HepG2 (cell line): Measurements from ENCODE around the gene ENO3. TPM values are rescaled to one million over a fixed set of nuclear protein-coding genes. Genes with fewer than 3 reads are reported as not detected.
A peak's percentile ranks its signal among the peaks of the same experiment; 100 is the strongest.

ENCODE experiments used
- CEBPG ChIP-seq: IDR thresholded peaks from 2 replicates; pipeline ENCODE4 v1.6.1; 2016
- FOSL2 ChIP-seq: sonication (generic); formaldehyde crosslinking; IDR thresholded peaks from 2 replicates; pipeline ENCODE4 v1.4.0; 2020; ENCODE audit warnings: missing genetic modification reagents
- KMT2A ChIP-seq: sonication (generic); formaldehyde crosslinking; IDR thresholded peaks from 2 replicates; pipeline ENCODE4 v1.4.0; 2020; ENCODE audit warnings: missing genetic modification reagents
- KMT2B ChIP-seq: IDR thresholded peaks from 2 replicates; pipeline ENCODE4 v1.6.1; 2016; ENCODE audit warnings: missing genetic modification reagents, missing compliant biosample characterization
- RFXAP ChIP-seq: sonication (generic); formaldehyde crosslinking; IDR thresholded peaks from 2 replicates; pipeline ENCODE4 v1.4.0; 2020; ENCODE audit warnings: missing genetic modification reagents, borderline replicate concordance
- SAFB2 ChIP-seq: sonication (generic); formaldehyde crosslinking; IDR thresholded peaks from 2 replicates; pipeline ENCODE4 v1.5.1; 2020; ENCODE audit warnings: missing genetic modification reagents, low read depth, mild to moderate bottlenecking, borderline replicate concordance
- SP4 ChIP-seq: sonication (generic); formaldehyde crosslinking; IDR thresholded peaks from 2 replicates; pipeline ENCODE4 v1.8.1; 2023; ENCODE audit warnings: mild to moderate bottlenecking, missing genetic modification reagents
- STAG1 ChIP-seq: sonication (generic); formaldehyde crosslinking; IDR thresholded peaks from 2 replicates; pipeline ENCODE4 v1.4.0; 2020; ENCODE audit warnings: missing genetic modification reagents
- ZBTB38 ChIP-seq: sonication (generic); formaldehyde crosslinking; IDR thresholded peaks from 2 replicates; pipeline ENCODE4 v1.5.1; 2020; ENCODE audit warnings: mild to moderate bottlenecking, missing genetic modification reagents
- ZFY ChIP-seq: sonication (generic); formaldehyde crosslinking; IDR thresholded peaks from 2 replicates; pipeline ENCODE4 v1.4.0; 2020; ENCODE audit warnings: missing genetic modification reagents
- ZNF749 ChIP-seq: sonication (generic); formaldehyde crosslinking; IDR thresholded peaks from 2 replicates; pipeline ENCODE4 v1.8.0; 2022; ENCODE audit warnings: mild to moderate bottlenecking, missing genetic modification reagents, moderate library complexity, borderline replicate concordance
- ZNF883 ChIP-seq: sonication (generic); formaldehyde crosslinking; IDR thresholded peaks from 2 replicates; pipeline ENCODE4 v1.5.1; 2020; ENCODE audit warnings: mild to moderate bottlenecking, missing genetic modification reagents; ENCODE audit errors: not compliant biosample characterization
- polyA plus RNA-seq, 8 experiments: library from polyadenylated mRNA; depleted of rRNA in 3 of 8; stranded (reverse) in 7 of 8; unstranded in 1 of 8; fragments of >200 nt; fragmentation: Illumina TruSeq in 4 of 8; extraction: Trizol in 4 of 8; gene quantifications; 2 replicates each; pipeline versions ENCODE4 v1.2.1 to v1.2.3, GENCODE V29; 2011 to 2016; ENCODE audit warnings: low read depth in 4 of 8, missing spikeins in 1 of 8, mixed read lengths in 1 of 8; ENCODE audit not compliant: insufficient read depth in 1 of 8
- total RNA-seq, 5 experiments: library from RNA; depleted of rRNA; stranded (reverse); fragments of >200 nt; fragmentation: Illumina TruSeq; extraction: Trizol; gene quantifications; 2 replicates each; pipeline ENCODE4 v1.2.3, GENCODE V29; 2016; ENCODE audit warnings: low read depth in 1 of 5
- TF ChIP-seq, protein P1 (sequence below): sonication (generic); formaldehyde crosslinking; IDR thresholded peaks from 2 replicates; pipeline ENCODE4 v1.4.0; 2020; ENCODE audit warnings: mild to moderate bottlenecking, missing genetic modification reagents
- TF ChIP-seq, protein P2 (sequence below), 2 experiments: sonication (generic) in 1 of 2; formaldehyde crosslinking in 1 of 2; IDR thresholded peaks; 2 replicates each; pipeline versions ENCODE4 v1.4.0 to v1.6.1; 2018 to 2020; ENCODE audit warnings: missing genetic modification reagents in 2 of 2, borderline replicate concordance in 1 of 2, low read depth in 1 of 2, mild to moderate bottlenecking in 1 of 2, missing biosample characterization in 1 of 2
- TF ChIP-seq, protein P3 (sequence below): sonication (generic); formaldehyde crosslinking; IDR thresholded peaks from 2 replicates; pipeline ENCODE4 v1.4.0; 2020; ENCODE audit warnings: missing genetic modification reagents; ENCODE audit errors: not compliant biosample characterization
- TF ChIP-seq, protein P4 (sequence below): sonication (generic); formaldehyde crosslinking; IDR thresholded peaks from 2 replicates; pipeline ENCODE4 v1.5.0; 2020; ENCODE audit warnings: mild to moderate bottlenecking, missing genetic modification reagents, borderline replicate concordance
- TF ChIP-seq, protein P5 (sequence below): sonication (generic); formaldehyde crosslinking; IDR thresholded peaks from 2 replicates; pipeline ENCODE4 v1.4.0; 2020; ENCODE audit warnings: missing genetic modification reagents

ENO3 gene
- total and polyA plus RNA-seq, 2 of the 13 experiments (the other 11 are each of a cell fraction or from before 2014, with no cell fraction given), result 59.8 to 69.8 TPM

DNA sequence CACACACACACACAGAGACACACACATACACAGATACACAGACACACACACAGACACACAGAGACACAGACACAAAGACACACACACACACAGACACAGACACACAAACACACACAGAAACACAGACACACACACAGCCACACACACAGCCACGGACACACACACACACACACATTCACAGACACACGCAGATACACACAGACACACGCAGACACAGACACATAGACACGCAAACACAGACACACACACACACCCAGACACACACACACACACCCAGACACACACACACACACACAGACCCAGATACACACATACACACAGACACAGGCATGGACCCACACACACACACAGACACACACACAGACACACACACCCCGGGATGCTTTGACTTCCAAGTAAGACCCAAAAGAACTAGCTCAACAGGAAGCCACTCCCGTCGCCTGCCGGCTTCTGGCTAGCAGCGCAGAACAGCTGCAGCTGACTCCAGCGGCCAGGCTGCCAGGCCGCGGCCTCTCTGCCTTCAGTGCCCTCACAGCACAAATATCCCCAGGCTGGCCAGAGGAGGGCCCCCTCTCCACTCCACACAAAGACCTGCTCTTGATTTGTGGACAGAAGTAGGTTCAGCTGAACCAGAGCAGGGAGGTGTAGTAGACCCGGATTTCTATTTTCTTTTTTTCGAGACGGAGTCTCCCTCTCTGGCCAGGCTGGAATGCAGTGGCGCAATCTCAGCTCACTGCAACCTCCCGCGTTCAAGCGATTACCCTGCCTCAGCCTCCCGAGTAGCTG, 42.0 kb upstream of the ENO3 start (continued):
- TF ChIP-seq ZNF883, result peak; percentile 40
- TF ChIP-seq ZBTB38, result peak; percentile 41; the same call in 1 of the 2 replicates
- TF ChIP-seq ZNF749, result no peak
- TF ChIP-seq SP4, result peak; percentile 53; the same call in 1 of the 2 replicates
- TF ChIP-seq FOSL2 (CRISPR knock-in tag), result 0 out of 2 replicates have a peak, but pooled peaks have one; percentile 24
- TF ChIP-seq ZFY, result peak; percentile 60
- 0 out of 2 replicates have a peak, but pooled peaks have one; percentile 20 for TF ChIP-seq RFXAP (CRISPR knock-in tag)
- TF ChIP-seq, protein P1, sequence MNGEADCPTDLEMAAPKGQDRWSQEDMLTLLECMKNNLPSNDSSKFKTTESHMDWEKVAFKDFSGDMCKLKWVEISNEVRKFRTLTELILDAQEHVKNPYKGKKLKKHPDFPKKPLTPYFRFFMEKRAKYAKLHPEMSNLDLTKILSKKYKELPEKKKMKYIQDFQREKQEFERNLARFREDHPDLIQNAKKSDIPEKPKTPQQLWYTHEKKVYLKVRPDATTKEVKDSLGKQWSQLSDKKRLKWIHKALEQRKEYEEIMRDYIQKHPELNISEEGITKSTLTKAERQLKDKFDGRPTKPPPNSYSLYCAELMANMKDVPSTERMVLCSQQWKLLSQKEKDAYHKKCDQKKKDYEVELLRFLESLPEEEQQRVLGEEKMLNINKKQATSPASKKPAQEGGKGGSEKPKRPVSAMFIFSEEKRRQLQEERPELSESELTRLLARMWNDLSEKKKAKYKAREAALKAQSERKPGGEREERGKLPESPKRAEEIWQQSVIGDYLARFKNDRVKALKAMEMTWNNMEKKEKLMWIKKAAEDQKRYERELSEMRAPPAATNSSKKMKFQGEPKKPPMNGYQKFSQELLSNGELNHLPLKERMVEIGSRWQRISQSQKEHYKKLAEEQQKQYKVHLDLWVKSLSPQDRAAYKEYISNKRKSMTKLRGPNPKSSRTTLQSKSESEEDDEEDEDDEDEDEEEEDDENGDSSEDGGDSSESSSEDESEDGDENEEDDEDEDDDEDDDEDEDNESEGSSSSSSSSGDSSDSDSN (CRISPR knock-in tag), result peak; percentile 60
- TF ChIP-seq KMT2B (CRISPR knock-in tag), result 0 out of 2 replicates have a peak, but pooled peaks have one; percentile 29
- TF ChIP-seq, protein P2, sequence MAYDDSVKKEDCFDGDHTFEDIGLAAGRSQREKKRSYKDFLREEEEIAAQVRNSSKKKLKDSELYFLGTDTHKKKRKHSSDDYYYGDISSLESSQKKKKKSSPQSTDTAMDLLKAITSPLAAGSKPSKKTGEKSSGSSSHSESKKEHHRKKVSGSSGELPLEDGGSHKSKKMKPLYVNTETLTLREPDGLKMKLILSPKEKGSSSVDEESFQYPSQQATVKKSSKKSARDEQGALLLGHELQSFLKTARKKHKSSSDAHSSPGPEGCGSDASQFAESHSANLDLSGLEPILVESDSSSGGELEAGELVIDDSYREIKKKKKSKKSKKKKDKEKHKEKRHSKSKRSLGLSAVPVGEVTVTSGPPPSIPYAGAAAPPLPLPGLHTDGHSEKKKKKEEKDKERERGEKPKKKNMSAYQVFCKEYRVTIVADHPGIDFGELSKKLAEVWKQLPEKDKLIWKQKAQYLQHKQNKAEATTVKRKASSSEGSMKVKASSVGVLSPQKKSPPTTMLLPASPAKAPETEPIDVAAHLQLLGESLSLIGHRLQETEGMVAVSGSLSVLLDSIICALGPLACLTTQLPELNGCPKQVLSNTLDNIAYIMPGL (CRISPR knock-in tag; IDR thresholded peaks at IDR 0.05; ENCODE audit: borderline replicate concordance in 1 of 2, low read depth in 1 of 2), result peak; percentile 84 to 93
- peak; percentile 86 for TF ChIP-seq CEBPG (CRISPR knock-in tag)
- TF ChIP-seq, protein P3, sequence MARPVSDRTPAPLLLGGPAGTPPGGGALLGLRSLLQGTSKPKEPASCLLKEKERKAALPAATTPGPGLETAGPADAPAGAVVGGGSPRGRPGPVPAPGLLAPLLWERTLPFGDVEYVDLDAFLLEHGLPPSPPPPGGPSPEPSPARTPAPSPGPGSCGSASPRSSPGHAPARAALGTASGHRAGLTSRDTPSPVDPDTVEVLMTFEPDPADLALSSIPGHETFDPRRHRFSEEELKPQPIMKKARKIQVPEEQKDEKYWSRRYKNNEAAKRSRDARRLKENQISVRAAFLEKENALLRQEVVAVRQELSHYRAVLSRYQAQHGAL (CRISPR knock-in tag), result no peak
- TF ChIP-seq, protein P4, sequence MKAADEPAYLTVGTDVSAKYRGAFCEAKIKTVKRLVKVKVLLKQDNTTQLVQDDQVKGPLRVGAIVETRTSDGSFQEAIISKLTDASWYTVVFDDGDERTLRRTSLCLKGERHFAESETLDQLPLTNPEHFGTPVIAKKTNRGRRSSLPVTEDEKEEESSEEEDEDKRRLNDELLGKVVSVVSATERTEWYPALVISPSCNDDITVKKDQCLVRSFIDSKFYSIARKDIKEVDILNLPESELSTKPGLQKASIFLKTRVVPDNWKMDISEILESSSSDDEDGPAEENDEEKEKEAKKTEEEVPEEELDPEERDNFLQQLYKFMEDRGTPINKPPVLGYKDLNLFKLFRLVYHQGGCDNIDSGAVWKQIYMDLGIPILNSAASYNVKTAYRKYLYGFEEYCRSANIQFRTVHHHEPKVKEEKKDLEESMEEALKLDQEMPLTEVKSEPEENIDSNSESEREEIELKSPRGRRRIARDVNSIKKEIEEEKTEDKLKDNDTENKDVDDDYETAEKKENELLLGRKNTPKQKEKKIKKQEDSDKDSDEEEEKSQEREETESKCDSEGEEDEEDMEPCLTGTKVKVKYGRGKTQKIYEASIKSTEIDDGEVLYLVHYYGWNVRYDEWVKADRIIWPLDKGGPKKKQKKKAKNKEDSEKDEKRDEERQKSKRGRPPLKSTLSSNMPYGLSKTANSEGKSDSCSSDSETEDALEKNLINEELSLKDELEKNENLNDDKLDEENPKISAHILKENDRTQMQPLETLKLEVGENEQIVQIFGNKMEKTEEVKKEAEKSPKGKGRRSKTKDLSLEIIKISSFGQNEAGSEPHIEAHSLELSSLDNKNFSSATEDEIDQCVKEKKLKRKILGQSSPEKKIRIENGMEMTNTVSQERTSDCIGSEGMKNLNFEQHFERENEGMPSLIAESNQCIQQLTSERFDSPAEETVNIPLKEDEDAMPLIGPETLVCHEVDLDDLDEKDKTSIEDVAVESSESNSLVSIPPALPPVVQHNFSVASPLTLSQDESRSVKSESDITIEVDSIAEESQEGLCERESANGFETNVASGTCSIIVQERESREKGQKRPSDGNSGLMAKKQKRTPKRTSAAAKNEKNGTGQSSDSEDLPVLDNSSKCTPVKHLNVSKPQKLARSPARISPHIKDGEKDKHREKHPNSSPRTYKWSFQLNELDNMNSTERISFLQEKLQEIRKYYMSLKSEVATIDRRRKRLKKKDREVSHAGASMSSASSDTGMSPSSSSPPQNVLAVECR (CRISPR knock-in tag), result peak; percentile 66
- TF ChIP-seq SAFB2 (CRISPR knock-in tag), result no peak; the same call in 1 of the 2 replicates
- TF ChIP-seq KMT2A (CRISPR knock-in tag), result 0 out of 2 replicates have a peak, but pooled peaks have one; percentile 7
- peak; percentile 85 for TF ChIP-seq STAG1 (CRISPR knock-in tag)
- TF ChIP-seq, protein P5, sequence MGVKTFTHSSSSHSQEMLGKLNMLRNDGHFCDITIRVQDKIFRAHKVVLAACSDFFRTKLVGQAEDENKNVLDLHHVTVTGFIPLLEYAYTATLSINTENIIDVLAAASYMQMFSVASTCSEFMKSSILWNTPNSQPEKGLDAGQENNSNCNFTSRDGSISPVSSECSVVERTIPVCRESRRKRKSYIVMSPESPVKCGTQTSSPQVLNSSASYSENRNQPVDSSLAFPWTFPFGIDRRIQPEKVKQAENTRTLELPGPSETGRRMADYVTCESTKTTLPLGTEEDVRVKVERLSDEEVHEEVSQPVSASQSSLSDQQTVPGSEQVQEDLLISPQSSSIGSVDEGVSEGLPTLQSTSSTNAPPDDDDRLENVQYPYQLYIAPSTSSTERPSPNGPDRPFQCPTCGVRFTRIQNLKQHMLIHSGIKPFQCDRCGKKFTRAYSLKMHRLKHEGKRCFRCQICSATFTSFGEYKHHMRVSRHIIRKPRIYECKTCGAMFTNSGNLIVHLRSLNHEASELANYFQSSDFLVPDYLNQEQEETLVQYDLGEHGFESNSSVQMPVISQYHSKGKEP (CRISPR knock-in tag), result no peak
